Measurements from ENCODE around the gene HRCT1. TPM values are rescaled to one million over a fixed set of nuclear protein-coding genes. Genes with fewer than 3 reads are reported as not detected.
"Not testable (repeated sequence)": the region's sequence is repeated elsewhere in the genome, so short reads cannot be mapped to it uniquely, and the experiment has no call there.

HRCT1 gene
- polyA plus RNA-seq, 1 donor from 2014 or later, result not detected

- Histone ChIP-seq H4K20me1 (ENCODE audit: insufficient read depth) (no peaks in the 10 kb centered on the region), H3K9me3 (ENCODE audit: low read length) (no peaks in the 10 kb centered on the region), H3K27ac (ENCODE audit: low read length) (no peak overlapping the region), H3K27me3 (ENCODE audit: insufficient read depth, low read depth, low read length) (no peaks in the 10 kb centered on the region), H3K36me3 (ENCODE audit: insufficient read depth, low read length) (no peaks in the 10 kb centered on the region), H3F3A (ENCODE audit: insufficient read depth, low read length, poor library complexity, severe bottlenecking) (no peaks in the 10 kb centered on the region), H3K9ac (ENCODE audit: low read length) (no peak overlapping the region), H3K4me2 (ENCODE audit: low read length) (no peak overlapping the region), H2AFZ (ENCODE audit: low read depth, low read length) (no peak overlapping the region), H3K79me2 (replicated peaks; ENCODE audit: insufficient read depth, low read length) (no peaks in the 10 kb centered on the region), H3K9me2 (ENCODE audit: insufficient read depth, low read length) (no peaks in the 10 kb centered on the region), H3K4me3 (ENCODE audit: low read length) (no peak overlapping the region)
- TF ChIP-seq EP300 (conservative IDR thresholded peaks at IDR 0.05; ENCODE audit: poor library complexity, severe bottlenecking) (no peak), MXI1 (conservative IDR thresholded peaks at IDR 0.05; ENCODE audit: poor library complexity, severe bottlenecking) (no peak), CTCF (IDR thresholded peaks at IDR 0.05; ENCODE audit: poor library complexity, severe bottlenecking) (no peak), REST (IDR thresholded peaks at IDR 0.05; ENCODE audit: borderline replicate concordance) (no peak), EZH2 (IDR thresholded peaks at IDR 0.05; ENCODE audit: borderline replicate concordance, insufficient read depth, low read length, poor library complexity, severe bottlenecking) (no peak), TAF1 (IDR thresholded peaks at IDR 0.05; ENCODE audit: low read depth) (no peak)
Observed at GRCh38 chr9:35912791-35913400, 6.9 kb downstream of the HRCT1 start.

GRCh38 chr9:35913429-35913828 lies 7.4 kb downstream of the HRCT1 start:
- H3K4me3 ChIP-seq (ENCODE audit: low read length); H2AFZ ChIP-seq (ENCODE audit: low read depth, low read length); H3K27ac ChIP-seq (ENCODE audit: low read length): not testable (repeated sequence)

GRCh38 chr9:35914301-35914807 lies 8.4 kb downstream of the HRCT1 start:
- H3K4me3 ChIP-seq (ENCODE audit: low read length), result no peak overlapping the region
- no peaks in the 10 kb centered on the region for H3K9me3 ChIP-seq (ENCODE audit: low read length)
- no peak overlapping the region for H2AFZ ChIP-seq (ENCODE audit: low read depth, low read length)
- no peaks in the 10 kb centered on the region for H3K27me3 ChIP-seq (ENCODE audit: insufficient read depth, low read depth, low read length)
- H3K9me2 ChIP-seq (ENCODE audit: insufficient read depth, low read length), result no peaks in the 10 kb centered on the region
- H3K36me3 ChIP-seq (ENCODE audit: insufficient read depth, low read length), result no peaks in the 10 kb centered on the region
- no peaks in the 10 kb centered on the region for H3K79me2 ChIP-seq (replicated peaks; ENCODE audit: insufficient read depth, low read length)
- no peaks in the 10 kb centered on the region for H3F3A ChIP-seq (ENCODE audit: insufficient read depth, low read length, poor library complexity, severe bottlenecking)
- H4K20me1 ChIP-seq (ENCODE audit: insufficient read depth), result no peaks in the 10 kb centered on the region
- TF ChIP-seq EZH2 (IDR thresholded peaks at IDR 0.05; ENCODE audit: borderline replicate concordance, insufficient read depth, low read length, poor library complexity, severe bottlenecking), result no peak
- TF ChIP-seq MXI1 (conservative IDR thresholded peaks at IDR 0.05; ENCODE audit: poor library complexity, severe bottlenecking), result no peak
- TF ChIP-seq RAD21 (conservative IDR thresholded peaks at IDR 0.05), result no peak
- no peak for TF ChIP-seq CTCF (IDR thresholded peaks at IDR 0.05; ENCODE audit: poor library complexity, severe bottlenecking)
- no peak for TF ChIP-seq EP300 (conservative IDR thresholded peaks at IDR 0.05; ENCODE audit: poor library complexity, severe bottlenecking)
- TF ChIP-seq POLR2AphosphoS5 (IDR thresholded peaks at IDR 0.05), result no peak
- no peak for TF ChIP-seq REST (IDR thresholded peaks at IDR 0.05; ENCODE audit: borderline replicate concordance)
- TF ChIP-seq TAF1 (IDR thresholded peaks at IDR 0.05; ENCODE audit: low read depth), result no peak
- TF ChIP-seq SMC3 (conservative IDR thresholded peaks at IDR 0.05; ENCODE audit: poor library complexity), result no peak
- H3K9ac ChIP-seq (ENCODE audit: low read length), result no peak overlapping the region
- H3K4me2 ChIP-seq (ENCODE audit: low read length), result no peak overlapping the region
- no peak overlapping the region for H3K27ac ChIP-seq (ENCODE audit: low read length)

More at GRCh38 chr9:35913429-35913828, 7.4 kb downstream of the HRCT1 start:
- H4K20me1 ChIP-seq (ENCODE audit: insufficient read depth); H3K9me3 ChIP-seq (ENCODE audit: low read length); H3F3A ChIP-seq (ENCODE audit: insufficient read depth, low read length, poor library complexity, severe bottlenecking); H3K4me2 ChIP-seq (ENCODE audit: low read length); H3K36me3 ChIP-seq (ENCODE audit: insufficient read depth, low read length); H3K79me2 ChIP-seq (replicated peaks; ENCODE audit: insufficient read depth, low read length); H3K9me2 ChIP-seq (ENCODE audit: insufficient read depth, low read length); H3K9ac ChIP-seq (ENCODE audit: low read length); H3K27me3 ChIP-seq (ENCODE audit: insufficient read depth, low read depth, low read length): not testable (repeated sequence)
